CD14-positive monocyte (primary cell): Measurements from ENCODE around the gene B3GNT7. TPM values are rescaled to one million over a fixed set of nuclear protein-coding genes. Genes with fewer than 3 reads are reported as not detected.

Source experiments
- DNase-seq, 3 donors: peaks; one replicate each; pipeline ENCODE4 v3.0.0-alpha.2; 2011 to 2022
- H2AFZ ChIP-seq: 2 replicates; pipeline ENCODE4 v1.6.0; 2012; ENCODE audit warnings: mild to moderate bottlenecking, low read depth, low read length, inconsistent platforms; ENCODE audit not compliant: insufficient read depth, poor library complexity, severe bottlenecking
- H3K27ac ChIP-seq, 2 donors: 1 replicate in 1 of 2; 2 replicates in 1 of 2; pipeline ENCODE4 v1.5.1; 2012 to 2013; ENCODE audit warnings: low read length in 2 of 2, control low read depth in 1 of 2, inconsistent platforms in 1 of 2, low read depth in 1 of 2, mild to moderate bottlenecking in 1 of 2
- H3K27me3 ChIP-seq, 2 donors: one replicate each; pipeline versions ENCODE4 v1.6.0 to v1.6.1; 2011 to 2013; ENCODE audit warnings: low read length in 2 of 2; ENCODE audit not compliant: control insufficient read depth in 2 of 2, insufficient read depth in 2 of 2
- H3K36me3 ChIP-seq, 2 donors: replicated peaks in 1 of 2; 1 replicate in 1 of 2; 2 replicates in 1 of 2; pipeline versions ENCODE4 v1.5.1 to v1.6.1; 2012 to 2013; ENCODE audit warnings: low read length in 2 of 2, control low read depth in 1 of 2, inconsistent platforms in 1 of 2, mild to moderate bottlenecking in 1 of 2; ENCODE audit not compliant: insufficient read depth in 2 of 2, control insufficient read depth in 1 of 2
- H3K4me1 ChIP-seq, 2 donors: 1 replicate in 1 of 2; 2 replicates in 1 of 2; pipeline versions ENCODE4 v1.5.1 to v1.6.1; 2012 to 2013; ENCODE audit warnings: low read length in 2 of 2, control low read depth in 1 of 2, inconsistent platforms in 1 of 2, mild to moderate bottlenecking in 1 of 2, moderate library complexity in 1 of 2; ENCODE audit not compliant: insufficient read depth in 2 of 2, control insufficient read depth in 1 of 2
- H3K4me2 ChIP-seq: replicated peaks from 2 replicates; pipeline ENCODE3; 2012; ENCODE audit warnings: low read length, moderate library complexity, mild to moderate bottlenecking; ENCODE audit not compliant: poor library complexity, severe bottlenecking; ENCODE audit errors: extremely low read depth
- H3K4me3 ChIP-seq, 3 experiments: fragments of 200-600 bp in 1 of 3; sonication (generic) in 1 of 3; replicated peaks in 1 of 3; 1 replicate in 2 of 3; 2 replicates in 1 of 3; pipeline ENCODE4 v1.5.1; 2011 to 2013; ENCODE audit warnings: low read length in 3 of 3, mild to moderate bottlenecking in 3 of 3, control low read depth in 2 of 3, low read depth in 2 of 3, inconsistent platforms in 1 of 3, moderate library complexity in 1 of 3
- H3K79me2 ChIP-seq: 2 replicates; pipeline ENCODE4 v1.6.0; 2012; ENCODE audit warnings: mild to moderate bottlenecking, control low read depth, inconsistent platforms, low read length, moderate library complexity; ENCODE audit not compliant: insufficient read depth
- H3K9ac ChIP-seq: 2 replicates; pipeline ENCODE4 v1.6.0; 2017; ENCODE audit warnings: low read length, mild to moderate bottlenecking; ENCODE audit not compliant: insufficient read depth, poor library complexity, severe bottlenecking
- H3K9me3 ChIP-seq, 2 donors: replicated peaks in 1 of 2; 1 replicate in 1 of 2; 2 replicates in 1 of 2; pipeline versions ENCODE4 v1.5.1 to v1.6.1; 2012 to 2013; ENCODE audit warnings: low read length in 2 of 2, control low read depth in 1 of 2; ENCODE audit not compliant: control insufficient read depth in 1 of 2, insufficient read depth in 1 of 2
- H4K20me1 ChIP-seq: 2 replicates; pipeline ENCODE4 v1.6.0; 2012; ENCODE audit warnings: mild to moderate bottlenecking, low read length, control low read depth, moderate library complexity; ENCODE audit not compliant: insufficient read depth
- H3K27ac Mint-ChIP-seq, 7 donors: one replicate each; pipeline ENCODE4 v1.8.0; 2020; ENCODE audit warnings: mild to moderate bottlenecking in 7 of 7, mixed read lengths in 7 of 7, moderate library complexity in 6 of 7, inconsistent platforms in 2 of 7
- H3K27me3 Mint-ChIP-seq, 3 donors: one replicate each; pipeline ENCODE4 v1.8.0; 2021 to 2022; ENCODE audit warnings: low read depth in 3 of 3, mild to moderate bottlenecking in 3 of 3, mixed read lengths in 3 of 3, moderate library complexity in 3 of 3, inconsistent platforms in 1 of 3
- H3K36me3 Mint-ChIP-seq, 2 donors: one replicate each; pipeline ENCODE4 v1.8.0; 2020; ENCODE audit warnings: mixed read lengths in 2 of 2, inconsistent platforms in 1 of 2, mild to moderate bottlenecking in 1 of 2
- H3K4me1 Mint-ChIP-seq: one replicate; pipeline ENCODE4 v1.8.0; 2020; ENCODE audit warnings: mild to moderate bottlenecking, mixed read lengths
- H3K4me3 Mint-ChIP-seq, 2 donors: one replicate each; pipeline ENCODE4 v1.8.0; 2020; ENCODE audit warnings: mild to moderate bottlenecking in 2 of 2, mixed read lengths in 2 of 2, moderate library complexity in 1 of 2
- H3K9me3 Mint-ChIP-seq, 7 donors: one replicate each; pipeline ENCODE4 v1.8.0; 2020 to 2022; ENCODE audit warnings: mixed read lengths in 7 of 7, mild to moderate bottlenecking in 6 of 7, moderate library complexity in 6 of 7, inconsistent platforms in 2 of 7
- WGBS: methylation state at CpG from one replicate; pipeline ENCODE4 v1.1.5; 2013; ENCODE audit warnings: missing lambda C conversion rate; ENCODE audit not compliant: insufficient coverage; 5-methylcytosine and 5-hydroxymethylcytosine counted together
- intact Hi-C, 2 donors: fragments of 100-400 bp; cut with micrococcal nuclease; formaldehyde crosslinking; loops; one replicate each; pipeline versions ENCODE4 v1.15.0 to v1.15.1; 2023
- polyA plus RNA-seq, 3 donors: library from polyadenylated mRNA; depleted of rRNA in 1 of 3; unstranded in 2 of 3; stranded (reverse) in 1 of 3; fragments of 300-500 nt in 2 of 3; fragments of >200 nt in 1 of 3; fragmentation: Illumina TruSeq in 2 of 3; gene quantifications; 1 replicate in 2 of 3; 2 replicates in 1 of 3; pipeline ENCODE4 v1.2.3, GENCODE V29; 2012 to 2021
- TF ChIP-seq, protein P1 (sequence below): fragments of 200-600 bp; IDR thresholded peaks from one replicate; pipeline ENCODE4 v1.8.0; 2022; ENCODE audit warnings: antibody characterized with exemption, mild to moderate bottlenecking

Gene B3GNT7
- polyA plus RNA-seq, 3 donors = 0.05 TPM; not detected in 2

DNA sequence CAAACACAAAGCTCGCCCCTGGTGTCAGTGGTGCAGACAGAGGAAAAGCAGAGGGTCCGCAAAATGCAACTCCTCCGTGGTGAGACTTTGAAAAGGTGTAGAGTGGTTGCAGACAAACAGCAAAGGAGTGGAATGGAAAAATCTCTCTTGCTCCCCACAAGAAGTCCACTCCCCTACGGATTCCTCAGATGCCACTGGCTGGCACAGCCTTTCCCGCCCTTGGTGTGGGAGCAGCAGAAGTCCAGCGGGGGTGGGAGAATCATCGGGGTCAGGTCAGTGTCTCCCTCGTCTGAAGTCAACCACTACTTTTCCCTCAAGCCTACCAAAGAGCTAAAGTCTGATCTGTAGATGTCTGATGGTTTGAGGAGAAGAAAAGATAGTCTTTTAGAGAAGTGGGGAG lies 22.3 kb upstream of the B3GNT7 start:
- Histone ChIP-seq H2AFZ (no peak overlapping the region), H4K20me1 (no peaks in the 10 kb centered on the region), H3K27me3 (no peaks in the 10 kb centered on the region), H3K4me1 (peaks cover 3 to 5% of the 10 kb centered on the region in 2 donors), H3K36me3 (no peaks in the 10 kb centered on the region), H3K4me3 (no peak overlapping the region), H3K9me3 (no peaks in the 10 kb centered on the region), H3K79me2 (no peaks in the 10 kb centered on the region), H3K27ac (no peak overlapping the region), H3K9ac (no peak overlapping the region), H3K4me2 (no peak overlapping the region)
- Mint-ChIP-seq H3K4me1 (peaks cover 13% of the 10 kb centered on the region), H3K27ac (peak overlapping the region in 1 of 7 donors; percentile 43), H3K4me3 (no peak overlapping the region), H3K36me3 (peaks cover 0 to 2% of the 10 kb centered on the region in 2 donors), H3K27me3 (peaks cover 0 to 2% (median 2%) of the 10 kb centered on the region in 3 donors), H3K9me3 (no peaks in the 10 kb centered on the region)
- no peak for DNase-seq
- intact Hi-C loops = no loop called here
- WGBS = no CpG with 5 or more reads among the region's 8 CpGs
- TF ChIP-seq, protein P1, sequence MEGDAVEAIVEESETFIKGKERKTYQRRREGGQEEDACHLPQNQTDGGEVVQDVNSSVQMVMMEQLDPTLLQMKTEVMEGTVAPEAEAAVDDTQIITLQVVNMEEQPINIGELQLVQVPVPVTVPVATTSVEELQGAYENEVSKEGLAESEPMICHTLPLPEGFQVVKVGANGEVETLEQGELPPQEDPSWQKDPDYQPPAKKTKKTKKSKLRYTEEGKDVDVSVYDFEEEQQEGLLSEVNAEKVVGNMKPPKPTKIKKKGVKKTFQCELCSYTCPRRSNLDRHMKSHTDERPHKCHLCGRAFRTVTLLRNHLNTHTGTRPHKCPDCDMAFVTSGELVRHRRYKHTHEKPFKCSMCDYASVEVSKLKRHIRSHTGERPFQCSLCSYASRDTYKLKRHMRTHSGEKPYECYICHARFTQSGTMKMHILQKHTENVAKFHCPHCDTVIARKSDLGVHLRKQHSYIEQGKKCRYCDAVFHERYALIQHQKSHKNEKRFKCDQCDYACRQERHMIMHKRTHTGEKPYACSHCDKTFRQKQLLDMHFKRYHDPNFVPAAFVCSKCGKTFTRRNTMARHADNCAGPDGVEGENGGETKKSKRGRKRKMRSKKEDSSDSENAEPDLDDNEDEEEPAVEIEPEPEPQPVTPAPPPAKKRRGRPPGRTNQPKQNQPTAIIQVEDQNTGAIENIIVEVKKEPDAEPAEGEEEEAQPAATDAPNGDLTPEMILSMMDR = no peak

DNA sequence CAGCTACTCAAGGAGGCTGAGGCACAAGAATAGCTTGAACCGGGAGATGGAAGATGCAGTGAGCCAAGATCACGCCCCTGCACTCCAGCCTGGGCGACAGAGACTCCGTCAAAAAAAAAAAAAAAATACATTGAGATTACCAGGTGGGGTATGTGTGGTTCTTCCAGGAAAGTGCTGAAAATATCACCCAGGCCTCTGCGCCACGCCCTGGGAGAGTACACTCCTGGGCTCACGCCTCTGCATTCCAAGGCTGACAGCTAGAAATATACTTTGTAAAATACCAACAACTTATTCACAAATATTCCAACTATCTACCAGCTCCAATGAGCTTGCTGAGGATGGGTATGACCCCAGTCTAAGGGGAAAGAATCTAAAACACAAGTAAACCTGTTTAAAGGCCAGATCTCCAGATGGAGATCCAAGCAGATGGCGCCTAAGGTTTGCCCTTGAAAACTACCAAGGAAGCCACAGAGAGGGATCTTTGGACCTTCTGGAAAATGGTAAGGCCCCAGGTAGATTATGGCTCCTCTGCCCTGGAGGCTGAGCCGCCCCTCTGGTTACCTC lies 21.6 kb upstream of the B3GNT7 start:
- no peaks in the 10 kb centered on the region for H3K36me3 ChIP-seq
- Mint-ChIP-seq H3K4me3 (no peak overlapping the region), H3K36me3 (peaks cover 0 to 2% of the 10 kb centered on the region in 2 donors), H3K27me3 (peaks cover 0 to 2% (median 2%) of the 10 kb centered on the region in 3 donors), H3K4me1 (peaks cover 16% of the 10 kb centered on the region), H3K27ac (no peak overlapping the region), H3K9me3 (no peaks in the 10 kb centered on the region)
- no peaks in the 10 kb centered on the region for H3K27me3 ChIP-seq
- H3K79me2 ChIP-seq = no peaks in the 10 kb centered on the region
- H3K9me3 ChIP-seq = no peaks in the 10 kb centered on the region
- DNase-seq = no peak
- H4K20me1 ChIP-seq = no peaks in the 10 kb centered on the region
- H3K4me3 ChIP-seq = no peak overlapping the region
- peaks cover 4 to 8% of the 10 kb centered on the region in 2 donors for H3K4me1 ChIP-seq
- H3K9ac ChIP-seq = no peak overlapping the region
- intact Hi-C loops = no loop called here
- no peak overlapping the region for H3K4me2 ChIP-seq
- TF ChIP-seq, protein P1 = no peak
- no peak overlapping the region for H2AFZ ChIP-seq
- no peak overlapping the region for H3K27ac ChIP-seq
- WGBS = 100% methylated on average over 1 of the region's 9 CpGs
